GM13977 (cell line): ENCODE measurements around the gene MARCHF10.

Experiments
- DNase-seq: peaks from one replicate; pipeline ENCODE4 v3.0.0; 2012; ENCODE audit warnings: low spot score
- in situ Hi-C: fragments of 300-500 bp; cut with MboI; formaldehyde crosslinking; loops from one replicate; pipeline ENCODE4 v1.12.0; 2022; ENCODE audit warnings: low sequenced_read_pairs, low pct_unique_long_range_greater_than_20kb, mixed read lengths, inconsistent platforms; ENCODE audit not compliant: unreplicated experiment
- TF ChIP-seq, protein P1 (sequence below): IDR thresholded peaks from 2 replicates; pipeline ENCODE4 v1.5.1; 2012; ENCODE audit warnings: mild to moderate bottlenecking, control low read depth; ENCODE audit not compliant: insufficient read depth; ENCODE audit errors: extremely low read depth, missing control alignments

MARCHF10 gene

DNA sequence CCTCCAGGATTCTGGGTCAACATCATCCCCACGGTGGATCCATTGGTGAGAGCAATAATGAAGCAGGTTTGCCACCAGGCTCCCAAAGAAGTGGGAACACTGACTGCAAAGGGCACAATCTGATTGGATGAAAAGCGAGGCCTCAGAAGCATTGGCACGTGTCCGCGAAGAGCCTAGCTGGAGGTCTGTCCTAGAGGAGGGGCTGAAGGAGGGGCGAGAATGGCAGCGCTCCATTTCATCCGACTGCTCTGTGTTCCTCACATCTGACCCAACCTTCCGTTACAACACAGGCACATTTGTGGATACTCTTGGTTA, 100.7 kb downstream of the MARCHF10 start:
- in situ Hi-C loops = loop anchor here (25.0 kb wide), 2 partner anchors 255 to 705 kb away; partner anchors contain the start of gene TANC2
- TF ChIP-seq, protein P1, sequence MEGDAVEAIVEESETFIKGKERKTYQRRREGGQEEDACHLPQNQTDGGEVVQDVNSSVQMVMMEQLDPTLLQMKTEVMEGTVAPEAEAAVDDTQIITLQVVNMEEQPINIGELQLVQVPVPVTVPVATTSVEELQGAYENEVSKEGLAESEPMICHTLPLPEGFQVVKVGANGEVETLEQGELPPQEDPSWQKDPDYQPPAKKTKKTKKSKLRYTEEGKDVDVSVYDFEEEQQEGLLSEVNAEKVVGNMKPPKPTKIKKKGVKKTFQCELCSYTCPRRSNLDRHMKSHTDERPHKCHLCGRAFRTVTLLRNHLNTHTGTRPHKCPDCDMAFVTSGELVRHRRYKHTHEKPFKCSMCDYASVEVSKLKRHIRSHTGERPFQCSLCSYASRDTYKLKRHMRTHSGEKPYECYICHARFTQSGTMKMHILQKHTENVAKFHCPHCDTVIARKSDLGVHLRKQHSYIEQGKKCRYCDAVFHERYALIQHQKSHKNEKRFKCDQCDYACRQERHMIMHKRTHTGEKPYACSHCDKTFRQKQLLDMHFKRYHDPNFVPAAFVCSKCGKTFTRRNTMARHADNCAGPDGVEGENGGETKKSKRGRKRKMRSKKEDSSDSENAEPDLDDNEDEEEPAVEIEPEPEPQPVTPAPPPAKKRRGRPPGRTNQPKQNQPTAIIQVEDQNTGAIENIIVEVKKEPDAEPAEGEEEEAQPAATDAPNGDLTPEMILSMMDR = no peak
- no peak for DNase-seq

DNA sequence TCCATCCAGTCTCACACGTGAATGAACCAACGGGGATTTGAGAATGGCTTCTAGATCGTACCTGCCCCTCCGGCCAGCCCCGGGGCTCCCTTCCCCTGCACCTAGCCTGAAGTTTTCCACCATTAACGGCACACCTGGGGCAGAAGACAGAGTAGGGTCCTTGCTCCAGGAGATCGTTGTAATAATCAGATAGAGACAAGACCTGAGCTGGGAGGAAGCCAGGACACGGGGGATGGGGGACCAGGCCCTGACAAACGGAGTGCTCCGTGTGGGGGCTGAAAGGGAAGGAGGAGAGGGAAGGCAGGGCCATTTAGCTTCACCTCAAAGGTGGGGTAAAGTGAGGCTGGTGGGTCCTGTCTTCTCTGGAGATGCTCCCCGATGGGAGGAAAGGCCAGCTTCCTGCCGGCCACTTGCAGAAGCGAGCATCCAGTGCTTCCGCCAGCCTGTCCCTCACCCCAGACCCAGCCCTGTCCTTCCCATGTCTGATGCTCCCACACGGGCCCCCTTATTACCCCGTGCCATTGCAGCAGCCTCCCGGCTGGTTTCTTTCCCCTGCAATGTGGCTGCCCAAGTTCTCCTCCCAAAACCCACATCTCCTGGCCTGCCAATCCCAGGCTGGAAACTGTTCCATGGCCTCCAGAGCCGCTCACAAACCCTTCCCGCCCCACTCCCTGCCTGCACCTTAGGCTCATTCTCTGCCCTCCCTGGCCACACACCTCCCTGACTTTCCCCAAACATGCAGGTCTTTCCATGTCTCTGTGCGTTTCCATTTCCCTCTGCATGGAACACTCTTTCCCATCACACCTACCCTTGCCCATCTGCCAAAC, 101.3 kb downstream of the MARCHF10 start:
- in situ Hi-C loops = loop anchor here (25.0 kb wide), 2 partner anchors 255 to 705 kb away; partner anchors contain the start of gene TANC2
- no peak for DNase-seq
- TF ChIP-seq, protein P1 = no peak

DNA sequence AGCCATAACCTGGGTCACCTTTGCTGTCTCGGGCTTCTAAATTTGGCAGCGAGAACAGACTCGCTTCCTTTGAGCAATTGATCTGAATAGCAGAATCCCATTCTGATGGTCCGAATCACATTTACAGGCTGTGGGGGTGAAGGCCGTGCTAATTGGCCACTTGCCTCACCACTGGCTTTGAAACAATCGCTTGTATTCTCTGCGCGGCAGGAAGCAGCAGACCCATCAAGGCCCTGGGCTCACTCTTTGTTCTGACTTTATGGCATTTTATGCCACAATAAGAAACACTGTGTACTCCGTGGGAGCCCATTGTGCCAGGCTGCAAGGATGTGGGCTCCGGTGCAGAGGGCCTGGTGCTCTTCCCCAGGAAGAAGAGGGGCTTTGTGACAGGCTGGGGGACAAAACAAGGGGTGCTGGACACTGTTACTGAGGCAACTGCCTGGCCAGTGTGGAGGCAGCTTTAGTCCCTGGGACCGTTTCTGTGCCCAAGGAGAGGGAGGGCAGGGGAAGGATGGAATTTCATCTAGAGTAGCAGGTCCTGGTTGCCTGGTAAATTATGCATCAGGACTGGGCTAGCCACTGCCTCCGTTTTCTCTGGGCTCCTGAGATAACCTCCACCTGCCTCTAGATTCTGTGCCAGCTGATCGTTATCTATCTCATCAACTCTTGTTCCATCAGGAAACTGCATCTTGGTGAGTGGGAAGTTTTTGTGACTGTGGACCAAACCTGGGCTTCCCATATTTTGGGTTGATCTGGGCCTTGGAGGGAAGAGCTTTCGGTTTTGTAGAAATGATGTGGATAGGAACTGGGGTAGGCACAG, 102.1 kb downstream of the MARCHF10 start:
- in situ Hi-C loops = loop anchor here (25.0 kb wide), 2 partner anchors 256 to 706 kb away; partner anchors contain the start of gene TANC2
- TF ChIP-seq, protein P1 = no peak
- DNase-seq = no peak

DNA sequence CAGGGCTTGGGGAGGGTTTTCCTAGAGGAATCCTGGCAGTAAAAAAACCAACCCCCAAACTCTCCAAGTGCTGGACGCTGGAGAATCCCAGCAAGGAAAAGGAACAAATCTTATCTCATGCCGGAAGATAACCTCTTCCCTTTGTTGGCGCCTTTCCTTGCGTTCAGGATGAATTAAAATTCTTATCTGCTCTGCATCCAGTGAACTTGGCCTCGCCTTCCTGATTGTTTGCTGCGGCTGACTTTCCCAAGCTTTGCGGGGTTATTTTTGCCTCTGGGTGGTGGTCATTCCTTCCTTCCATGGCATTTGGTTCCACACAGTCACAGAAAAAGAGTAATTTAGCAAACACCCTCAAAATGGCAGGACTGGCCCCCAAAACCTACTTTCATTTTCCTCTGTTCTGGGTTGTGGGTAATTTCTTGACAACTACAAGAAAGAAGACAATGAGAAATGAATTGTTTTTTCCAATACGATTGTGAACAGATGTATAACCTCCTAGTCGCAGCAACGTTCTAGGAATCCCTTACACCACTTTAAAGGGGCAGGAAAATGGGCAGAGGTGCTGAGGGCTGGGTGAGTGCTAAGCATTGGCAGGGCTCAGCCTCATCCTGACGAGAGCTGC, 102.8 kb downstream of the MARCHF10 start:
- in situ Hi-C loops = loop anchor here (25.0 kb wide), 2 partner anchors 257 to 707 kb away; partner anchors contain the start of gene TANC2
- TF ChIP-seq, protein P1 = no peak
- no peak for DNase-seq

DNA sequence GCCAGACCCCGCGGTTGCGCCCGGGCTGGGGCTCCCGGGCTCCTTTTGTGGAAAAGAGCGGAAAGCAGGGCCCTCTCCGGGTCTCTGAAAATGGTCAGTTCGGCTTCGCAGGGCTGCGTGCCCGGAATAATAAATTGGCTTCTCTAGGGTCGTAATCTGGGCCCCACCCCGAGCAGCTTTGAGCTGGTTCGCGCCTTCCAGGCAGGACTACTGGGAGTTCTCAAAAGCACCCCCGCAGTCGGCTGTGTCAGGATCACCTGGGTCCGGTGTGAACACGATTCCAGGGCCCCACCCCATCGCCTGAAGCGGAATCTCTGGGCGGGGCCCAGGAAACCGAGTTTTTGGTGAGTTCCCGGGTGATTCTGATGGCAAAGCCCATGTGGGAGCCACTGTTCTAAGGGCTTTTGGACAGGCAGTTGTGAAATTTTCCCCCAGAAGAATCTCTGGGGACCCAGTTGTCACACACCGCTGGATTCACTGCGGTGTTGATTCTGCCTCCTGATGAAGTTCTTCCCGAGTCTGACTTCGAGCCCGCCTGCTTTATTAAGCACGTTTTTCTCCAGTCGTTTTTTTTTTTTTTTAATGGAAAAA, 103.6 kb downstream of the MARCHF10 start:
- no peak for DNase-seq
- in situ Hi-C loops = loop anchor here (25.0 kb wide), 2 partner anchors 258 to 708 kb away; partner anchors contain the start of gene TANC2
- TF ChIP-seq, protein P1 = no peak
